AG09309 (cell line): ENCODE data around the gene C1RL.

Experiments used
- DNase-seq: peaks from one replicate; pipeline ENCODE4 v3.0.0-alpha.2; 2010; ENCODE audit warnings: low read depth
- H3K4me3 ChIP-seq: 2 replicates; pipeline ENCODE4 v1.5.1; 2011; ENCODE audit warnings: mild to moderate bottlenecking, low read depth, low read length, moderate library complexity; ENCODE audit not compliant: control insufficient read depth
- CTCF ChIP-seq: IDR thresholded peaks from 2 replicates; pipeline ENCODE4 v1.5.1; 2011; ENCODE audit warnings: mild to moderate bottlenecking, low read depth, low read length, inconsistent platforms; ENCODE audit not compliant: insufficient read depth, control insufficient read depth; ENCODE audit errors: missing control alignments

The C1RL gene

GRCh38 chr12:7152818-7153217 is 43.8 kb upstream of the C1RL start:
- no peak for TF ChIP-seq CTCF
- DNase-seq: no peak
- H3K4me3 ChIP-seq: no peak overlapping the region

- H3K4me3 ChIP-seq: no peak overlapping the region
- no peak for DNase-seq
- TF ChIP-seq CTCF: no peak
Measured at GRCh38 chr12:7151532-7151931, 42.5 kb upstream of the C1RL start.

GRCh38 chr12:7150841-7151240 is 41.8 kb upstream of the C1RL start:
- TF ChIP-seq CTCF: no peak
- DNase-seq: no peak
- H3K4me3 ChIP-seq: no peak overlapping the region

GRCh38 chr12:7150356-7150755 is 41.3 kb upstream of the C1RL start:
- no peak for DNase-seq
- no peak for TF ChIP-seq CTCF
- no peak overlapping the region for H3K4me3 ChIP-seq

GRCh38 chr12:7146906-7147305 is 37.9 kb upstream of the C1RL start:
- no peak for TF ChIP-seq CTCF
- no peak overlapping the region for H3K4me3 ChIP-seq
- DNase-seq: no peak

GRCh38 chr12:7146228-7146627 is 37.2 kb upstream of the C1RL start:
- no peak for DNase-seq
- no peak for TF ChIP-seq CTCF
- H3K4me3 ChIP-seq: no peak overlapping the region

GRCh38 chr12:7145671-7146070 is 36.7 kb upstream of the C1RL start:
- DNase-seq: no peak
- no peak overlapping the region for H3K4me3 ChIP-seq
- TF ChIP-seq CTCF: no peak
